T-helper 2 cell treated with Interferon-gamma antibody and Interleukin-4, amounts not matched to agents 100 ng/mL and 5 ng/mL, for 36 hours (primary cell): ENCODE results near the gene GMPPA. TPM values are rescaled to one million over a fixed set of nuclear protein-coding genes. Genes with fewer than 3 reads are reported as not detected.

Experiments used
- intact Hi-C: fragments of 100-400 bp; cut with micrococcal nuclease; formaldehyde crosslinking; loops from one replicate; pipeline ENCODE4 v1.15.1; 2023
- total RNA-seq: library from RNA; stranded (reverse); gene quantifications from 2 replicates; pipeline ENCODE4 v1.2.3, GENCODE V29; 2022

GMPPA gene
- total RNA-seq, 1 donor from 2014 or later: 50.1 TPM

- intact Hi-C loops: no loop called here
Measured at GRCh38 chr2:219517954-219518778, 19.5 kb downstream of the GMPPA start.

- intact Hi-C loops: no loop called here
Measured at GRCh38 chr2:219519526-219519916, 20.8 kb downstream of the GMPPA start.

GRCh38 chr2:219520079-219520478 is 21.4 kb downstream of the GMPPA start:
- intact Hi-C loops: no loop called here

- intact Hi-C loops: no loop called here
Measured at GRCh38 chr2:219521066-219521880, 22.6 kb downstream of the GMPPA start.

- intact Hi-C loops: no loop called here
Measured at GRCh38 chr2:219522111-219523030, 23.7 kb downstream of the GMPPA start.

- intact Hi-C loops: no loop called here
Measured at GRCh38 chr2:219523031-219523671, 24.5 kb downstream of the GMPPA start.

- intact Hi-C loops: no loop called here
Measured at GRCh38 chr2:219524817-219525216, 26.1 kb downstream of the GMPPA start.

- intact Hi-C loops: no loop called here
Measured at GRCh38 chr2:219525533-219526232, 27.0 kb downstream of the GMPPA start.

GRCh38 chr2:219526320-219527075 is 27.8 kb downstream of the GMPPA start:
- intact Hi-C loops: no loop called here

GRCh38 chr2:219527076-219527394 is 28.3 kb downstream of the GMPPA start:
- intact Hi-C loops: no loop called here

- intact Hi-C loops: no loop called here
Measured at GRCh38 chr2:219527472-219527871, 28.8 kb downstream of the GMPPA start.

- intact Hi-C loops: loop anchor here (1.0 kb wide), 4 partner anchors 35 to 127 kb away; no protein-coding TSS in a partner anchor
Measured at GRCh38 chr2:219530048-219530963, 31.6 kb downstream of the GMPPA start.

GRCh38 chr2:219531639-219532377 is 33.1 kb downstream of the GMPPA start:
- intact Hi-C loops: no loop called here

GRCh38 chr2:219532378-219532649 is 33.6 kb downstream of the GMPPA start:
- intact Hi-C loops: no loop called here

- intact Hi-C loops: no loop called here
Measured at GRCh38 chr2:219533930-219534661, 35.4 kb downstream of the GMPPA start.

GRCh38 chr2:219536425-219536824 is 37.7 kb downstream of the GMPPA start:
- intact Hi-C loops: no loop called here

GRCh38 chr2:219536967-219537366 is 38.3 kb downstream of the GMPPA start:
- intact Hi-C loops: no loop called here
